ENCODE data around the gene CLDN5. TPM values are rescaled to one million over a fixed set of nuclear protein-coding genes. Genes with fewer than 3 reads are reported as not detected.
"Not testable (repeated sequence)": the region's sequence is repeated elsewhere in the genome, so short reads cannot be mapped to it uniquely, and the experiment has no call there.

Gene CLDN5
- total RNA-seq, 2 donors from 2014 or later, result 0.20 to 0.66 TPM

DNA sequence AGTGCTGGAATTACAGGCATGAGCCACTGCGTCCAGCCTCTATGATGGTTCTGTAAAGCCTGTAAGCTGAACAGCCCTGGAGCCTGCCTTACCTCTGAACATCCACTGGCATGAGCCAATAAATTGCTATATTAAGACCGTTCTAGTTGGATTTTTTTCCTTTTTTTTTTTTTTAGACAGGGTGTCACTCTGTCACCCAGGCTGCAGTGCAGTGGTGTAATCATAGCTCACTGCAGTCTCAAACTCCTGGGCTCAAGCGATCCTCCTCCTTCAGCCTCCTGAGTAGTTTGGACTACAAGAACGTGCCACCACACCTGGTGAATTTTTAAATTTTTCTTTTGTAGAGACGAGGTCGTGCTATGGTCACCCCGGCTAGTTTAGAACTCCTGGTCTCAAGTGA lies 26.2 kb upstream of the CLDN5 start:
- Mint-ChIP-seq H3K4me1 (peaks cover 6% of the 10 kb centered on the region), H3K27ac (no peak overlapping the region), H3K4me3 (no peak overlapping the region), H3K27me3 (ENCODE audit: insufficient read depth) (no peaks in the 10 kb centered on the region), H3K9me3 (peaks cover 3% of the 10 kb centered on the region), H3K36me3 (ENCODE audit: low read depth) (peaks cover 2% of the 10 kb centered on the region)
- no peak overlapping the region for H3K4me3 ChIP-seq (ENCODE audit: low read length)
- H3K9ac ChIP-seq (ENCODE audit: extremely low read depth, low read length, poor library complexity, severe bottlenecking), result no peak overlapping the region
- no peaks in the 10 kb centered on the region for H3K27me3 ChIP-seq (ENCODE audit: control insufficient read depth, insufficient read depth, low read length, poor library complexity, severe bottlenecking)
- H3K9me3 ChIP-seq (ENCODE audit: control insufficient read depth, low read length), result no peaks in the 10 kb centered on the region
- H3K36me3 ChIP-seq (ENCODE audit: control insufficient read depth, insufficient read depth, low read length), result no peaks in the 10 kb centered on the region
- no peaks in the 10 kb centered on the region for H3K4me1 ChIP-seq (ENCODE audit: control insufficient read depth, insufficient read depth, low read length)
- no peak for DNase-seq
- H3K27ac ChIP-seq (ENCODE audit: low read depth, low read length), result no peak overlapping the region
- TF ChIP-seq, protein P1, sequence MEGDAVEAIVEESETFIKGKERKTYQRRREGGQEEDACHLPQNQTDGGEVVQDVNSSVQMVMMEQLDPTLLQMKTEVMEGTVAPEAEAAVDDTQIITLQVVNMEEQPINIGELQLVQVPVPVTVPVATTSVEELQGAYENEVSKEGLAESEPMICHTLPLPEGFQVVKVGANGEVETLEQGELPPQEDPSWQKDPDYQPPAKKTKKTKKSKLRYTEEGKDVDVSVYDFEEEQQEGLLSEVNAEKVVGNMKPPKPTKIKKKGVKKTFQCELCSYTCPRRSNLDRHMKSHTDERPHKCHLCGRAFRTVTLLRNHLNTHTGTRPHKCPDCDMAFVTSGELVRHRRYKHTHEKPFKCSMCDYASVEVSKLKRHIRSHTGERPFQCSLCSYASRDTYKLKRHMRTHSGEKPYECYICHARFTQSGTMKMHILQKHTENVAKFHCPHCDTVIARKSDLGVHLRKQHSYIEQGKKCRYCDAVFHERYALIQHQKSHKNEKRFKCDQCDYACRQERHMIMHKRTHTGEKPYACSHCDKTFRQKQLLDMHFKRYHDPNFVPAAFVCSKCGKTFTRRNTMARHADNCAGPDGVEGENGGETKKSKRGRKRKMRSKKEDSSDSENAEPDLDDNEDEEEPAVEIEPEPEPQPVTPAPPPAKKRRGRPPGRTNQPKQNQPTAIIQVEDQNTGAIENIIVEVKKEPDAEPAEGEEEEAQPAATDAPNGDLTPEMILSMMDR (conservative IDR thresholded peaks at IDR 0.05), result no peak
- 88 to 89% methylated on average over 6 to 7 of the region's 7 CpGs for WGBS, 2 experiments (ENCODE audit: insufficient coverage in 1 of 2, insufficient read length in 1 of 2)

DNA sequence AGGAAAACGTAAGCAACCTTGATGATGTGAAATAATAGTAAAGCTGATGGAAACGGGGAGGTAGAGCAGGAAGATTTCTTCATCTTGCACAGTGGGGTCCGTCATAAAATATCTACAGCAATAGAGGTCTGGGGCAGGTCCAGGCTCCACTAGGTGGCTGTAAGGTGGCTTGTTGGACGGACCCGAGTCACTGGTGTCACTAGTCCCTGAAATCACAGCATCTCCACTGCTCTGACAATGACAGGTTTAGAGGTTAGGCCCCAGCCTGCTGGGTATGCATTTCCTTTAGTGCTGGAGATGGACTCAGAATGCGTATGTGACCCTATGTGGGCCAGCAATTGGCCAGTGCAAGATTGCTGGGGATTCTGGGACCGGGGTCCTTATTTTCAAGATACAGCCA lies 25.2 kb upstream of the CLDN5 start:
- H3K27me3 ChIP-seq (ENCODE audit: control insufficient read depth, insufficient read depth, low read length, poor library complexity, severe bottlenecking), result no peaks in the 10 kb centered on the region
- no peaks in the 10 kb centered on the region for H3K4me1 ChIP-seq (ENCODE audit: control insufficient read depth, insufficient read depth, low read length)
- no peaks in the 10 kb centered on the region for H3K27me3 Mint-ChIP-seq (ENCODE audit: insufficient read depth)
- peaks cover 3% of the 10 kb centered on the region for H3K9me3 Mint-ChIP-seq
- DNase-seq, result no peak
- no peak overlapping the region for H3K4me3 ChIP-seq (ENCODE audit: low read length)
- TF ChIP-seq, protein P1 (conservative IDR thresholded peaks at IDR 0.05), result no peak
- H3K36me3 Mint-ChIP-seq (ENCODE audit: low read depth), result peaks cover 2% of the 10 kb centered on the region
- H3K9me3 ChIP-seq (ENCODE audit: control insufficient read depth, low read length), result no peaks in the 10 kb centered on the region
- WGBS, 2 experiments (ENCODE audit: insufficient coverage in 1 of 2, insufficient read length in 1 of 2), result 90 to 98% methylated on average over 7 of the region's 7 CpGs
- H3K27ac ChIP-seq (ENCODE audit: low read depth, low read length), result no peak overlapping the region
- no peak overlapping the region for H3K9ac ChIP-seq (ENCODE audit: extremely low read depth, low read length, poor library complexity, severe bottlenecking)
- H3K4me3 Mint-ChIP-seq, result no peak overlapping the region
- no peaks in the 10 kb centered on the region for H3K36me3 ChIP-seq (ENCODE audit: control insufficient read depth, insufficient read depth, low read length)
- no peaks in the 10 kb centered on the region for H3K4me1 Mint-ChIP-seq
- no peak overlapping the region for H3K27ac Mint-ChIP-seq

DNA sequence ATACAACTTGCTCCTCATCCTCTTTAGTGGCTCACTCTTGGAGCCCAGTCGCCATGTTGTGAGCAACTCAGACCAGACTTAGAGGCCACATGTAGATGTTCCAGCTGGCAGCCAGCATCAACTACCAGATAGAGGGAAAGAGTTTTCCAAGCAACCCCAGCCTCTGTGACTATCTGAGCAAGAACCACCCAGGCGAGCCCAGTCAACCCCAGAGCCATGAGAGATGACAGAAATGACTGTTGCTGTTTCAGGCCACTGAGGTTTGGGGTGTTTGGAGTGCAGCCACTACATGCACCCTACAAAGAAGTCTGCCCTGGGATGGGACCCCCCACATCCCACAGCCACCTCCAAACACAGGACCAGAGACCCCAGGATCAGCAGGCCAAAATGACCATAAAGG lies 24.8 kb upstream of the CLDN5 start:
- no peak overlapping the region for H3K27ac Mint-ChIP-seq
- TF ChIP-seq, protein P1 (conservative IDR thresholded peaks at IDR 0.05), result no peak
- H3K36me3 ChIP-seq (ENCODE audit: control insufficient read depth, insufficient read depth, low read length), result no peaks in the 10 kb centered on the region
- DNase-seq, result no peak
- H3K36me3 Mint-ChIP-seq (ENCODE audit: low read depth), result peaks cover 2% of the 10 kb centered on the region
- no peaks in the 10 kb centered on the region for H3K4me1 ChIP-seq (ENCODE audit: control insufficient read depth, insufficient read depth, low read length)
- no peaks in the 10 kb centered on the region for H3K4me1 Mint-ChIP-seq
- no peak overlapping the region for H3K9ac ChIP-seq (ENCODE audit: extremely low read depth, low read length, poor library complexity, severe bottlenecking)
- H3K27ac ChIP-seq (ENCODE audit: low read depth, low read length), result no peak overlapping the region
- no peak overlapping the region for H3K4me3 ChIP-seq (ENCODE audit: low read length)
- no peaks in the 10 kb centered on the region for H3K27me3 ChIP-seq (ENCODE audit: control insufficient read depth, insufficient read depth, low read length, poor library complexity, severe bottlenecking)
- H3K27me3 Mint-ChIP-seq (ENCODE audit: insufficient read depth), result no peaks in the 10 kb centered on the region
- peaks cover 3% of the 10 kb centered on the region for H3K9me3 Mint-ChIP-seq
- no peak overlapping the region for H3K4me3 Mint-ChIP-seq
- no peaks in the 10 kb centered on the region for H3K9me3 ChIP-seq (ENCODE audit: control insufficient read depth, low read length)
- WGBS, 2 experiments (ENCODE audit: insufficient coverage in 1 of 2, insufficient read length in 1 of 2), result 97 to 100% methylated on average over 1 to 2 of the region's 2 CpGs

DNA sequence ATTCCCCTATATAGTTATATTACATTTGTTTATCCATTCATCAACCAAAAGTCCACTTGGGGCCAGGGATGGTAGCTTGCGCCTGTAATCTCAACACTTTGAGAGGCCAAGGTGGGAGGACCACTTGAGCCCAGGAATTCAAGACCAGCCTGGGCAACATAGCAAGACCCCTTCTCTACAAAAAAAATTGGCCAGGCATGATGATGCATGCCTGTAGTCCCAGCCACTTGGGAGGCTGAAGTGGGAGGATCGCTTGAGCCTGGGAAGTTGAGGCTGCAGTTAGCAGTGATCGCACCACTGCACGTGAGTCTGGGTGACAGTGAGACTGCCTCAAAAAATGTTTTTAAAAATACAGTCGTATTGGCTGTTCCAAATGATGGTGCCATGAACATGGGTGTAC lies 24.2 kb upstream of the CLDN5 start:
- not testable (repeated sequence) for H3K4me1 ChIP-seq (ENCODE audit: control insufficient read depth, insufficient read depth, low read length); DNase-seq; H3K27me3 Mint-ChIP-seq (ENCODE audit: insufficient read depth); H3K27ac Mint-ChIP-seq; H3K36me3 Mint-ChIP-seq (ENCODE audit: low read depth); H3K27me3 ChIP-seq (ENCODE audit: control insufficient read depth, insufficient read depth, low read length, poor library complexity, severe bottlenecking); H3K4me3 Mint-ChIP-seq; H3K9me3 ChIP-seq (ENCODE audit: control insufficient read depth, low read length); H3K27ac ChIP-seq (ENCODE audit: low read depth, low read length); H3K9ac ChIP-seq (ENCODE audit: extremely low read depth, low read length, poor library complexity, severe bottlenecking); H3K4me1 Mint-ChIP-seq; H3K4me3 ChIP-seq (ENCODE audit: low read length); H3K9me3 Mint-ChIP-seq; H3K36me3 ChIP-seq (ENCODE audit: control insufficient read depth, insufficient read depth, low read length)
- WGBS, 2 experiments (ENCODE audit: insufficient coverage in 1 of 2, insufficient read length in 1 of 2), result 91 to 94% methylated on average over 5 of the region's 5 CpGs

Measured in endodermal cell (in vitro differentiated cells).